DOHH2 (cell line): ENCODE results near the gene RSBN1L.

ENCODE experiments used
- EZH2phosphoT487 ChIP-seq: fragments of 200-600 bp; sonication (generic); IDR thresholded peaks from 2 replicates; pipeline ENCODE4 v1.6.1; 2017; ENCODE audit warnings: borderline replicate concordance, mild to moderate bottlenecking, antibody characterized with exemption, low read length, moderate library complexity, mixed read lengths
- TF ChIP-seq, protein P1 (sequence below): fragments of 200-600 bp; sonication (generic); IDR thresholded peaks from one replicate; pipeline ENCODE4 v1.5.1; 2014; ENCODE audit warnings: antibody characterized with exemption, mild to moderate bottlenecking, low read depth, low read length; ENCODE audit not compliant: poor library complexity, severe bottlenecking

DNA sequence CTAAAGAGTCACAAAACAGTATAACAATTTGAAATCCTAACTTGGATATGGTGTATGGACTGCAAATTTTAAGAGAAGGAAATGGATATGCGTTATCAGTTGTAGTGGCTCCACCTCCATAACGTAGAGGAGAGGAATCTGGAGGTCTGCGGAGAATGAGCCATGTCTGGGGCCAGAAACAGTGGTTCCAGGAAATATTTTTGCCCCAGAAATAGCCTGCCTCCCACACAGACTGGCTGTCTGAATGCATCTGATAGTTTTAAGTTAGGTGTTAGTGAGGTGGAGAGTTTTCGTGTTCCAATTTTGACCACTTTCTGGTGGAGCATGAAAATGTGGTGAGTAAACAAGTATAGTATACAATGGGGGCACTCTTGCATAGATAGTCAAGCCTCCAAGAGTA lies 103.9 kb downstream of the RSBN1L start:
- TF ChIP-seq, protein P1, sequence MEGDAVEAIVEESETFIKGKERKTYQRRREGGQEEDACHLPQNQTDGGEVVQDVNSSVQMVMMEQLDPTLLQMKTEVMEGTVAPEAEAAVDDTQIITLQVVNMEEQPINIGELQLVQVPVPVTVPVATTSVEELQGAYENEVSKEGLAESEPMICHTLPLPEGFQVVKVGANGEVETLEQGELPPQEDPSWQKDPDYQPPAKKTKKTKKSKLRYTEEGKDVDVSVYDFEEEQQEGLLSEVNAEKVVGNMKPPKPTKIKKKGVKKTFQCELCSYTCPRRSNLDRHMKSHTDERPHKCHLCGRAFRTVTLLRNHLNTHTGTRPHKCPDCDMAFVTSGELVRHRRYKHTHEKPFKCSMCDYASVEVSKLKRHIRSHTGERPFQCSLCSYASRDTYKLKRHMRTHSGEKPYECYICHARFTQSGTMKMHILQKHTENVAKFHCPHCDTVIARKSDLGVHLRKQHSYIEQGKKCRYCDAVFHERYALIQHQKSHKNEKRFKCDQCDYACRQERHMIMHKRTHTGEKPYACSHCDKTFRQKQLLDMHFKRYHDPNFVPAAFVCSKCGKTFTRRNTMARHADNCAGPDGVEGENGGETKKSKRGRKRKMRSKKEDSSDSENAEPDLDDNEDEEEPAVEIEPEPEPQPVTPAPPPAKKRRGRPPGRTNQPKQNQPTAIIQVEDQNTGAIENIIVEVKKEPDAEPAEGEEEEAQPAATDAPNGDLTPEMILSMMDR = no peak
- TF ChIP-seq EZH2phosphoT487 = no peak
